Measurements from ENCODE around the gene RFPL2. TPM values are rescaled to one million over a fixed set of nuclear protein-coding genes. Genes with fewer than 3 reads are reported as not detected.
"Not testable (repeated sequence)": the region's sequence is repeated elsewhere in the genome, so short reads cannot be mapped to it uniquely, and the experiment has no call there.

RFPL2 gene
- polyA plus RNA-seq, 4 donors: 0.20 to 0.67 (median 0.39) TPM; not detected in 1

DNA sequence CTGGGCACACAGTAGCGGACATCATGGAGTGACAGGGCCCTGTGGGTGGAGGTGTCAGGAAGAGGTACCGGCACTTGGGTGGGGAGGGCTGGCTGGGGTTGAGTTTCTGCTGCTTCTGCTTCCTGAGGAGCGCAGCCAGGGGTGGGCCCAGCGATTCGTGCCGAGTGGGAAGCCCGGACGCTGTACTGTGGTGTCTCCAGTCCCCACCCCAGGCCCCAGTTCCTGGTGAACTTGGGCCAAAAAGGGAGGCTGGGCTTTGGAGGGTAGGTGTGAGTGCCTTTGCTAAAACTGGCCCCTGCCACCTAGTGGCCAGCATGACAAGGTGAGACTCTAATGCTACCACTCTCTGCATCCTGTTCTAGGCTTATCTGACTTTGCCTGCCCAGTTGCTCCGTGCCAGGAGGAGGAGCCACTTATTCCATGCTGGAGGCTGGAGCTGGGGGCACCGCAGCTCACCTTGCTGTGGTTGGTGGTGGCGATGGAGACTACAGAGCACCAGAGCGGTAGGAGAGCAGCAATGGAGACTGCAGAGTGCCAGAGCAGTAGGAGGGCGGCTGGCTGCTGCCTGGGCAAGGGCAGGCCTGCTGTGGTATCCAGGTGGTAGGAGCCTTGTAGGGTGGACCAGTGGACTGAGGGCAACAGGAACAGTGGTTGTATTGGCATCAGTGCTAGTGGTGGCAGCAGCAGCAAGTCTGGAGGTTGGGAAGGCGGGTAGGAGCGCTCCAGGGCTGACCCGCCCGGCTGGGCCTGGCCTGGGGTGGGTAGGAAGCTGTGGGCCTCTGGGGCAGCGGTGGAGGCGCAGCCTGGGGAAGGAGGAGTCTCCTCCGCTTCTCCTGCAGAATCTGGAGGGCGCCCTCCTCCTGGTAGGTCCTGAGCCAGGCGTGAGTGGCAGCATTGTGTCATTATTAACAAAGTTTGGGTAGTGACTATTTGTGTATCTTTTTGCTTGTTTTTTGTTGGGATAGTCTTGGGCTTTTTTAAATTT lies 2.2 kb upstream of the RFPL2 start:
- DNase-seq (ENCODE audit: low read depth in 4 of 4, low spot score in 3 of 4): no peak

DNA sequence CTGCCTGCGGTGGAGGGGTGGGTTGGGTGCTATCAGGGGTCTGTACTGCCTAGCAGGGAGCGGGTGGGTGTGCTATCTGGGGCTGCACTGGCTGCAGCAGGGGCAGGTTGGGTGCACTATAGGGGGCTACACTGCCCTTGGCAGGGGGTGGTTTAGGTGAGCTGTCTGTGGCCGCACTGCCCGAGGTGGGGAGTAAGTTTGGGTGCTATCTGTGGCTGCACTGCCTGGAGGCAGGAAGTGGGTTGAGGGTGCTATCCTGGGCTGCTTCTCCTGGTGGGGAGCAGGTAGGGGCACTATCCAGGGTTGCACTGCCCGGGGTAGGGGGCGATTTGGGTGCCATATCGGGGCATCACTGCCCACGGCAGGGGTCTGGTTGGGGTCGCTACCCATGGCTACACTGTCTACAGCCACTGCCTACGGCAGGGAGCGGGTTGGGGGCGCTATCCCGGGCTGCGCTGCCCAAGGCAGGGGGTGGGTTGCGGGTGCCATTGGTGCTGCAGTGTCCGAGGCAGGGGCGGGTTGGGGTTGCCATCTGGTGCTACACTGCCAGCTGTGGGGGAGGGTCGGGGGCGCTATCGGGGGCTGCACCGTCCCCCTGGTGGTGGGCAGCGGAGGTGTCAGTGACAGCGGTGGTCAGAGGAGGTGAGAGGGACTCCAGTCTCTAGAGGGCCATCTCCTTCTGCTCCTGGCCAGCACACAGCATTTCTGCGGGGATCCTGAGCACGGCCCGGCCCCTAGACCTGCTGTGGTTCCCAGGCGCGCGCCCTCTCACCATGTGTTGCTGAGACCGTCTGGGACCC lies 1.3 kb upstream of the RFPL2 start:
- DNase-seq (ENCODE audit: low read depth in 4 of 4, low spot score in 3 of 4): no peak

DNA sequence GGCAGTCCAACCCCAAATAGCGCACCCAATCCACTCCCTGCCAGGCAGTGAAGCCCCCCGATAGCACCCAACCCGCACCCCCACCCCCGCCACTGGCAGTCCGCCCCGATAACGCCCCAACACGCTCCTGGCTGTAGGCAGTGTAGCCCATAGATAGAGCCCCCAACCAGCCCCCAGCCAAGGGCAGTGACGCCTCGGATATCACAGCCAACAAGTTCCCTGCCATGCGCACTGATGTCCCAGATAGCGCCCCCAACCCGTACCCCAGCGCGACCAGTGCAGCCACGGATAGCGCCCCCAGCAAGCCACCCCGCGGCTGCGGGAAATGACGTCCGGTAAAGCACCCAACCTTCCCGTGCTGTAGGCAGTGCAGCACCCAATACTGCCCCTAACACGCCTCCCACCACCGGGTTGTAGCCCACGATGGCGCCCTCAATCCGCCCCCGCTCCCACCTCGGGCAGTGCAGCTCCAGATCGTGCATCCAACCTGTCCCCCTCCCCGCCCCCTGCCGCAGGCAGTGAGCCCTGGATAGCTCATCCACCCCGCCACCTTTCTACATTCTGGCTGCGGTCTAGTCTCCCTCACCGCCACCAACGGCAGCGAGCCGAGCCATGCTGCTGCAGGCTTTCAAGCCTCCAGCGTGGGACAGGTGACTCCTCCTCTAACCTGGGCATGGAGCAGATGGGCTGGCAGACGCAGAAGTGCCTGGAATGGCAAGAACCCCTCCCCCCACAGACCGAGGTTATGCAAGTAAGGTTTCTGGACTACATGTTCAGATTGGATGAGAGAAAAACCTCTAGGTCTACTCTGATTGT lies 625 bp downstream of the RFPL2 start:
- no peak for DNase-seq (ENCODE audit: low read depth in 4 of 4, low spot score in 3 of 4)

DNA sequence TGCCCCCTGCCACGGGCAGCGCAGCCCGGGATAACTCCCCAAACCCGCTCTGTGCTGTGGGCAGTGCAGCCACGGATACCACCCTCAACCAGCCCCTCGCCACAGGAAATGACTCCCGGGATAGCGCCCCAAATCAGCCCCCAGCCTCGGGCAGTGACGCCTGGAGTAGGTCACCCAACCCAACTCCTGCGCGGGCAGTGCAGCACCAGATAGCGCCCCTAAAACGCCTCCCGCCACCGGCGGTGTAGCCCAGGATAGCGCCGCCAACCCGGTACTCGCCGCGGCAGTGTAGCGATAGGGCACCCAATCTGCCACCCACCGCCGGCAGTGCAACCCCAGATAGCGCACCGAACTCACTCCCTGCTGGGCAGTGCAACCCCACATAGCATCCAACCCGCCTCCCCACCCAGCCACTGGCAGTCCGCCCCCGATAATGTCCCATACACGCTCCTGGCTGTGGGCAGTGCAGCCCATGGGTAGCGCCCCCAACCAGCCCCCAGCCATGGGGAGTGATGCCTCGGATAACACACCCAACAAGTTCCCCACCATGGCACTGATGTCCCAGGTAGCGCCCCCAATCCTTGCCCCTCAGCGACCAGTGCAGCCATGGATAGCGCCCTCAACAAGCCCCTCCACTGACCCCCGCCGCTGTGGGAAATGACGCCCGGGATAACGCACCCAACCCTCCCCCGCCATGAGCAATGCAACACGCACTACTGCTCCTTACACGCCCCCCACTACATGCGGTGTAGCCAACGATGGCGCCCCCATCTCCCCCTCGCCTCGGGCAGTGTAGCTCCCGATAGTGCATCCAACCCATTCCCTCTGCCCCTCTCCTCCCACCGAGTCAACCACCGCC lies 1.5 kb downstream of the RFPL2 start:
- DNase-seq (ENCODE audit: low read depth in 4 of 4, low spot score in 3 of 4): no peak

DNA sequence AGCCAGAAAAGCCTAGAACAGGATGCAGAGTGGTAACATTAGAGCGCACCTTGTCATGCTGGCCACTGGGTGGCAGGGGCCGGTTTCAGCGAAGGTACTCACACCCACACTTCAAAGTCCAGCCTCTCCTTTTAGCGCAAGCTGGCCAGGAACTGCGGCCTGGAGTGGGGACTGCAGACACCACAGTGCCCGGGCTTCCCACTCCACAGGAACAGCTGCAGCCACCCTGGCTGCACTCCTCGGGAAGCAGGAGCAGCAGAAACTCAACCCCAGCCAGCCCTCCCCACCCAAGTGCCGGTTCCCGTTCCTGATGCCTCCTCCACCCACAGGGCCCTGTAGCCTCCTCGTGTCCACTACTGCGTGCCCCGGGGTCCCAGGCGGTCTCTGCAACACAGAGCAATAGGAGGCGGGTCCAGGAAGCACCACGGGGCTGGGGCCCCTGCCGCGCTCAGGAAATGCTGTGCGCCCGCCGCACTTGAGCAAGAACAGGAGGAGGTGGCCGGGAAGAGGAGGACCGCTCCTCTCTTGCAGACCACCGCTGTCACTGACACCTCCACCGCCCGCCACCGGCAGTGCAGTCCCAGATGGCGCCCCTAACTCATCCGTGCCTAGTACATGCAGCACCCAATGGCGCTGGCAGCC lies 2.2 kb downstream of the RFPL2 start:
- peak in 2 of 4 donors; percentile 39 to 42 for DNase-seq (ENCODE audit: low read depth in 4 of 4, low spot score in 3 of 4)

DNA sequence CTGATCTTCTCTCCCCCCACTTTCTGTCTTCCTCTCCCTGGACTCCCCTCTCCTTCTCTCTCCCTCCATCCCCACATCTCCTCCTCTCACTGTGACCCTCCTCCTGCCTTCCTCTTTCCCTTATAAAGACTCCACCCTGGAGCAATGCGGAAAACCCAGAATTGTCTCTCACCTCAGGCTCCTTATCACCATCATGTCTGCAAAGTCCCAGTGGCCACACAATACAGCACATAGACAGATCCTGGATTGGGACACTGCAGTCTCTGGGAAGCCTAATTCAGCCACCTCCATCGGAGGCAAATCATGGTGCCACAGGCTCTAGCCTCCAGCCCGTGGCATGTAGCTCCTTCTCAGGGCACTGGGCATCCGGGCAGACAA lies 2.7 kb downstream of the RFPL2 start:
- no peak for DNase-seq (ENCODE audit: low read depth in 4 of 4, low spot score in 3 of 4)

DNA sequence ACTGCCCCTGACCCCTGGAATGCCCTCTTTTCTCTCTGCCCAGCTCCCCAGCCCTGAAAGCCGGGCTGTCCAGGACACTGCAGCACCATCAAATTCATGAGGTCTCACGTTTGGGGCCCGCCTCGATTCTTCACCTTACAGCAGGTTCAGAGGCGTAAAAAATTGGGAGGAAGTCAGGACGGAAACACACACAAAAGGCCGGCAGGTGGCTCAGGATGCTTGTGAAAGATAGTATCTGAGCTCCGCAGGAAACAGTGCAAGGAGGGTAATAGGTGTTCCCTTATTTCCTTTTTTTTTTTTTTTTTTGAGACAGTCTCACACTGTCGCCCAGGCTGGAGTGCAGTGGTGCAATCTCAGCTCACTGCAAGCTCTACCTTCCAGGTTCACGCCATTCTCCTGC lies 4.1 kb downstream of the RFPL2 start:
- DNase-seq (ENCODE audit: low read depth in 4 of 4, low spot score in 3 of 4): no peak

DNA sequence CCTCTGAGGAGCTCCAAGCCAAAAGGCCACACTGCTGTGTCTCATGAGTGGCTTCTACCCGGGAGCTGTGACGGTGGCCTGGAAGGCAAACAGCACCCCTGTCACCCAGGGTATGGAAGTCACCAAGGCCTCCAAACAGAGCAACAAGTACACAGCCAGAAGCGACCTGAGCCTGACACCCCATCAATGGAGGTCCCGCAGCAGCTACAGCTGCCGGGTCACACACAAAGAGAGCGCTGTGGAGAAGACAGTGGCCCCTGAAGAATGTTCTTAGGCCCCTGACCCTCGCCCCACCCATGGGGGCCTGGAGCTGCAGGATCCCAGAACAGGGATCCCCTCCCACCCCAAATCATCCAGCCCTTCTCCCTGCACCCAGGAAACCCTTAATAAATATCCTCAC lies 4.9 kb downstream of the RFPL2 start:
- DNase-seq (ENCODE audit: low read depth in 4 of 4, low spot score in 3 of 4): no peak

DNA sequence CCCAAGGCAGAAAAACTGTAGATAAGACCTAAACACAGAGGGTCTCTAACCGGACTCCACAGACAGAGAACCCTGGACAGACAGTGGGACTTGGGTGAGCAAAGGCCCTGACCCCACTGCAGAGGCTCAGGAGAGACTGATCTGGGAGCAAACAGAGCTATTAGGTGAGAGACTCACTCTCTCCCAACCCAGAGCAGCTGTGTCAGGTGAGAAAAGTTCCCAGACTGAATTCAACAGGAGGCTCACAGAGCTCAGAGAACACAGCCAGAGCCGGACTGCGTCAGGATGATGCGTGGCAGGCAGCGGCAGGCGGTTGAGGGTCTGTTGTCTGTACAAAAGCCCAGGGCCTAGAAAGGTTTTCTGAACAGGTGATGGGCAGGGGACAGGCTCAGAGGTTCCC lies 5.5 kb downstream of the RFPL2 start:
- DNase-seq (ENCODE audit: low read depth in 4 of 4, low spot score in 3 of 4): no peak

DNA sequence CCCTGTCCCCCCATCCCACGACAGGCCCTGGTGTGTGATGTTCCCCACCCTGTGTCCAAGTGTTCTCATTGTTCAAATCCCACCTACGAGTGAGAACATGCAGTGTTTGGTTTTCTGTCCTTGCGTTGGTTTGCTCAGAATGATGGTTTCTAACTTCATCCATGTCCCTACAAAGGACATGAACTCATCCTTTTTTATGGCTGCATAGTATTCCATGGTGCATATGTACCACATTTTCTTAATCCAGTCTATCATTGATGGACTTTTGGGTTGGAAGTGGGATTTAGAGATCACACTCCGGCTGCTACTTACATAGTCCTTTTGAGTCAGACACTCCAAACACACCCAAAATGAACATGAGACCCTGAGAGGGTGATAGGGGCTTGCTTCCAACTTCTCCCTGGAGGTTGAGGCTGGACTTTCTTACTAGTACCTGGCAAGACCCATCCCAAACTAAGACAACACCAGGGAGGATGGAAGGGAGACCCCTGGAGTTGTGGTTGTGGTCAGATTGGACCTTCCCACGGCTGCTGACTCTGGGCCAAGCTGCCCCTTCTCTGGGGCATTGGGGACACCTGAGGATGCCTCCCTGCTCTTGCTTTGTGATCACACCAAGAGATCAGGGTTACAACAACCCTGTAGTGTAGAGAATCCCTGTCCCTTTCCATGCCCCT lies 7.2 kb downstream of the RFPL2 start:
- DNase-seq (ENCODE audit: low read depth in 4 of 4, low spot score in 3 of 4): not testable (repeated sequence)

DNA sequence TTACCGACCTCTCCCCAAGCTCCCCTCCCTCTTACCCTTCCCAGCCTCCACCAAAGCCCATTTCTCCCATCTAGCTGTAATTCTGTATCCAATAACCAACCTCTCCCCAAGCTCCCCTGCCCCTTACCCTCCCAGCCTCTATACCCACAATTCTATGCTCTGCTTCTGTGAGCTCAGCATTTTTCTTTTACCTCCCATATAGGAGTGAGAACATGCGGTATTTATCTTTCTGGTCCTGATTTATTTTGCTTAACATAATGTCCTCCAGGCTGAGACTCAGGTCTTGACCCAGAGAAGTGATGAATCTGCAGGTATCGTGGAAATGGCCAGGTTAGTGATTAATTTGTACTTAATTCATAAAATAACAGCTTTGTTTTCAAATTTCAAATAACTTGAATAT lies 9.0 kb downstream of the RFPL2 start:
- DNase-seq (ENCODE audit: low read depth in 4 of 4, low spot score in 3 of 4): not testable (repeated sequence)

DNA sequence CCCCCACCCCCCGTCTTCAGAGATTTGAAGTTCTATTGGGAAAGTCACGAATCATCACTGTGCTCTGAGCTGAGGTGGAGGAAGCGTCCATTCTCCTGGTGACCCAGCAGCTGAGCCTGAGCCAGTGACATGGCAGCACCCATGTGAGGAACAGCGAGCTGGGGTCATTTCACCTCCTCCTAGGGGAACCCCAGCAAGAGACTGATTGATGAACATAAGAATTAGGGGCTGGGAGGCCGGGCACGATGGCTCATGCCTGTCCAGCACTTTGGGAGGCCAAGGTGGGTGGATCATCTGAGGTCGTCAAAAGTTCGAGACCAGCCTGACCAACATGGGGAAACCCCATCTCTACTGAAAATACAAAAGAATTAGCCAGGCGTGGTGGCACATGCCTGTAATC lies 11.5 kb downstream of the RFPL2 start:
- DNase-seq (ENCODE audit: low read depth in 4 of 4, low spot score in 3 of 4): not testable (repeated sequence)

DNA sequence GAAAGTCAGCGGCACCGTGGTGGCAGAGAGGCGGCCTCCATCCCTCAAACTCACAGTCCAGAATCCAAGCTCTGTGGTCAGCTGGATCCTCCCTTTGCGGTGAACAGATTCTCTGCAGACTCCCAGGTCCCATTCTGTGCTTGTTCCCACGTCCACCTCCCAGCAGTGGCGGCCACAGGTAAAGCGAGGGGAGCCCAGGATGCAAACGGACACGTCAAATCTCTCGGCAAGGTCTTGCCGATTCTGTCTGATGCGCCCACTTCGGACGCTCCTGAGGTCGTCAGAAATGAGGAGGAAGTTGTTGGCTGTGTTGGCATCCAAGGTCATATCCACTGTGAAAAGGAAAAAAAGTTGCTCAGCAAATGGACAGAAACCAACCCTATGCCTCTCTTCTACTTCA lies 13.9 kb downstream of the RFPL2 start:
- DNase-seq (ENCODE audit: low read depth in 4 of 4, low spot score in 3 of 4): not testable (repeated sequence)

DNA sequence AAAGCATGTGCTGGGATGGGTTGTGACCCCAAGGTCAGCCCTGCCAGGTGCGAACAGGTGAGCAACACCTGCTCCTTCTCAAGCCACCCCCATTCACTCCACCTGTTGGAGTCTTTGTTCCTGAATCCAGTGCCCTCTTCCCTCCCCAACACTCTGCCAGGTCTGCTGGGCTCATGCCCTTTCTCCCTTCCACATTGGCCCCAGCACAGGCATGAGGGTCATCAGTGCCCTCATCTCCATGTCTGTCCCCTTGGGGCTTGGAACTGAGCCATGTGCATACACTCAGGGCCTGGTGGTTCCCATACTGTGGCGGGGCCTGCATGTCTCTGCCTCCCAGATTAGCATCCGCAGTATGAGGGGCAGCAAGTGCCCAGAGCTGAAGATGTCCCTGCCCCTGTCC lies 19.1 kb downstream of the RFPL2 start:
- DNase-seq (ENCODE audit: low read depth in 4 of 4, low spot score in 3 of 4): no peak

DNA sequence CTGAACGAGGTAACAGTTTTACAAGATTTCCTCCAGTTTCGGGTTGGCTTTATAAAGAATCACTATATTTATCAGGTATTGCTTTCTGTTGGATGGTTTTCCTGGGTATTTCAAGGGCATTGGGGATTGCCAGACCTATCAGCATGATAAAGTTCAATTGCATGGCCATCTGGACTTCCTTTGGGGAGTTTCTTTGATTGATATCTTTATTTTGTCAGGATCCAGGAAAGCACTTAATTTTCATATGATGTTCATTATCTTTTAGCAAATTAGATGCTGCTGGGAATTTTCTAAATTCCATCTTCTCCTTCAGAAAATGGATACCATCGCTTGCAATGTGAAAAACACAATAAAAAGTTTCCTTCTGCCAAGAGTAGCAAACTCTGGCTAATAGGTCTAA lies 21.2 kb downstream of the RFPL2 start:
- DNase-seq (ENCODE audit: low read depth in 4 of 4, low spot score in 3 of 4): no peak

DNA sequence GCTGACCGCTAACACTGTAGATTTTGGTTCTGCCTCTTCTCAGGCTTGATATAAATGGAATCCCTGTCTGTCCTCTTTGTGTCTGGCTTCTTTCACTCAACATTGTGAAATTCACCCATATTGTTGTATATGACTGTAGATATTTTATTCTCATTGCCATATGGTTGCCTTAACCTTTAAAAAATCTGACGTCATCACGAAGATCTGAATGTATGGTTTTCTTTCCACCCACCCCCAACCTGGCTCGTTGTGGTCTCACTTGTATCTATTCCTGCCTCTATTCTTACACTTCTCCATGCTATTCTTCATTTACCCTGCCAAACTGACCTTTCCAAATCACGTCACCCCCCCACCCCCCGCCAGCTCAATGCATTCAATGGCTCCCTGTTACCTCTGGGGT lies 23.8 kb downstream of the RFPL2 start:
- DNase-seq (ENCODE audit: low read depth in 4 of 4, low spot score in 3 of 4): no peak

DNA sequence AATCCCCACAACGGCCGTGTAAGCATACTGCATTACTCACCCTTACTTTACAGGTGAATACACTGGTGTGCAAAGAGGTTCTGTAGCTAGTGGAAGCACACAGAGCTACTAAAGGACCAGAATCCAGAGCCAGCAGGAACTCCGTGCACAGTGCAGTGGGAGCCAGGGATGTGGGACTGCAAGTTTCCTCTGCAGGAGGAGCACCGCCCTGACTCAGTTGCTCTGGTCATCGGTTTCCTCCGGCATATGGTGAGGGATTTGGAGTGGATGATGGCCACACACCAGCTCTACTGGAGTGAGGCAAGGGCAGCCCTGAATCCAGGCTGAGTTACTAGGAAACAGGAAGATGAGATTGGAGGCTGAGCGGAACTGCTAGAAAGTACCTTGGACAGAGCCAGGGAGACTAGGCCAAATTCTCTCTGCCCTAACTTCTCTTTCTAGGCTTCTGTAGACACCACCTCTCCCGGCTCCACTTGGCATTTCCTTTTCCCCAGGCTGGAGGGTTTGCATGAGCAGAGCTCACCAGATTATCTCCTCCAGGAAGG lies 27.6 kb downstream of the RFPL2 start:
- DNase-seq (ENCODE audit: low read depth in 4 of 4, low spot score in 3 of 4): no peak

All from left renal pelvis (tissue), 4 donors.